T-cell (primary cell): ENCODE results near the gene C1orf116. TPM values are rescaled to one million over a fixed set of nuclear protein-coding genes. Genes with fewer than 3 reads are reported as not detected.

Experiments
- ATAC-seq, 4 experiments: fragments of 200-7000 bp in 3 of 4; fragments of 150-1000 bp in 1 of 4; cut with Tn5 transposase; replicated peaks in 1 of 4; 1 replicate in 3 of 4; 2 replicates in 1 of 4; pipeline ENCODE4 v1.10.0; 2021; ENCODE audit warnings: moderate library complexity in 3 of 4, mild to moderate bottlenecking in 2 of 4, moderate number of reproducible peaks in 1 of 4
- CTCF ChIA-PET, 2 donors: fragments of 300-600 bp; sonication (Branson Sonifier 250); formaldehyde crosslinking; loops; one replicate each; lab custom pipeline; 2022; ENCODE audit warnings: antibody characterized with exemption in 2 of 2; lab: Charles Lee
- POLR2A ChIA-PET, 2 donors: fragments of 300-600 bp; sonication (Branson Sonifier 250); formaldehyde crosslinking; loops; one replicate each; lab custom pipeline; 2022; ENCODE audit warnings: antibody characterized with exemption in 2 of 2; lab: Charles Lee
- DNase-seq, 35 experiments: peaks; one replicate each; pipeline versions ENCODE4 v3.0.0 to v3.0.0-alpha.2; 2013 to 2023
- H3K27ac ChIP-seq: one replicate; pipeline ENCODE4 v1.5.1; 2013; ENCODE audit warnings: low read length
- H3K27me3 ChIP-seq, 2 experiments: replicated peaks in 1 of 2; 1 replicate in 1 of 2; 2 replicates in 1 of 2; pipeline versions ENCODE4 v1.6.1 to v1.7.0; 2013; ENCODE audit warnings: low read length in 1 of 2, mixed read lengths in 1 of 2; ENCODE audit not compliant: control insufficient read depth in 2 of 2, insufficient read depth in 2 of 2; ENCODE audit errors: extremely low read depth in 1 of 2
- H3K36me3 ChIP-seq, 2 donors: 1 replicate in 1 of 2; 2 replicates in 1 of 2; pipeline versions ENCODE4 v1.6.1 to v1.7.0; 2013; ENCODE audit warnings: low read length in 1 of 2; ENCODE audit not compliant: control insufficient read depth in 2 of 2, insufficient read depth in 1 of 2; ENCODE audit errors: extremely low read depth in 1 of 2
- H3K4me1 ChIP-seq, 2 experiments: 1 replicate in 1 of 2; 2 replicates in 1 of 2; pipeline versions ENCODE4 v1.6.1 to v1.7.0; 2013; ENCODE audit warnings: low read length in 2 of 2, mixed read lengths in 1 of 2; ENCODE audit not compliant: insufficient read depth in 2 of 2, control insufficient read depth in 1 of 2; ENCODE audit errors: extremely low read depth in 1 of 2
- H3K4me3 ChIP-seq, 2 donors: 1 replicate in 1 of 2; 2 replicates in 1 of 2; pipeline versions ENCODE4 v1.5.1 to v1.7.0; 2013; ENCODE audit warnings: mild to moderate bottlenecking in 2 of 2, low read length in 1 of 2, moderate library complexity in 1 of 2; ENCODE audit not compliant: control insufficient read depth in 1 of 2; ENCODE audit errors: extremely low read depth in 1 of 2
- H3K9me3 ChIP-seq: 2 replicates; pipeline ENCODE4 v1.7.0; 2013
- H3K27ac Mint-ChIP-seq, 2 donors: one replicate each; pipeline ENCODE4 v1.8.0; 2020 to 2021; ENCODE audit warnings: mild to moderate bottlenecking in 2 of 2, mixed read lengths in 2 of 2
- H3K27me3 Mint-ChIP-seq, 2 donors: one replicate each; pipeline ENCODE4 v1.8.0; 2021 to 2022; ENCODE audit warnings: mixed read lengths in 2 of 2
- H3K36me3 Mint-ChIP-seq: one replicate; pipeline ENCODE4 v1.8.0; 2021; ENCODE audit warnings: mixed read lengths
- H3K4me1 Mint-ChIP-seq, 3 donors: one replicate each; pipeline ENCODE4 v1.8.0; 2020 to 2022; ENCODE audit warnings: mixed read lengths in 3 of 3, mild to moderate bottlenecking in 1 of 3
- H3K4me3 Mint-ChIP-seq, 3 donors: one replicate each; pipeline ENCODE4 v1.8.0; 2020 to 2022; ENCODE audit warnings: mild to moderate bottlenecking in 3 of 3, mixed read lengths in 3 of 3, moderate library complexity in 3 of 3
- H3K9me3 Mint-ChIP-seq, 3 donors: one replicate each; pipeline ENCODE4 v1.8.0; 2020 to 2022; ENCODE audit warnings: mixed read lengths in 3 of 3
- WGBS: methylation state at CpG from one replicate; pipeline ENCODE4 v1.1.5; 2013; ENCODE audit warnings: missing lambda C conversion rate; ENCODE audit not compliant: insufficient coverage; 5-methylcytosine and 5-hydroxymethylcytosine counted together
- total RNA-seq, 35 experiments: library from RNA in 6 of 35; stranded (reverse) in 6 of 35; fragments of 120-200 nt in 1 of 35; gene quantifications; one replicate each; pipeline versions ENCODE4 v1.2.1 to v1.2.4 and lab custom pipeline; 2013 to 2026

C1orf116 gene
- total RNA-seq, 5 donors from 2014 or later (not counting 1 experiment from before 2014, with no cell fraction given), result 0.08 to 0.29 (median 0.14) TPM

- H3K36me3 Mint-ChIP-seq, result peaks cover 6% of the 10 kb centered on the region
- CTCF ChIA-PET, result no interaction called here
Observed at GRCh38 chr1:207026104-207026534, 6.4 kb downstream of the C1orf116 start.

DNA sequence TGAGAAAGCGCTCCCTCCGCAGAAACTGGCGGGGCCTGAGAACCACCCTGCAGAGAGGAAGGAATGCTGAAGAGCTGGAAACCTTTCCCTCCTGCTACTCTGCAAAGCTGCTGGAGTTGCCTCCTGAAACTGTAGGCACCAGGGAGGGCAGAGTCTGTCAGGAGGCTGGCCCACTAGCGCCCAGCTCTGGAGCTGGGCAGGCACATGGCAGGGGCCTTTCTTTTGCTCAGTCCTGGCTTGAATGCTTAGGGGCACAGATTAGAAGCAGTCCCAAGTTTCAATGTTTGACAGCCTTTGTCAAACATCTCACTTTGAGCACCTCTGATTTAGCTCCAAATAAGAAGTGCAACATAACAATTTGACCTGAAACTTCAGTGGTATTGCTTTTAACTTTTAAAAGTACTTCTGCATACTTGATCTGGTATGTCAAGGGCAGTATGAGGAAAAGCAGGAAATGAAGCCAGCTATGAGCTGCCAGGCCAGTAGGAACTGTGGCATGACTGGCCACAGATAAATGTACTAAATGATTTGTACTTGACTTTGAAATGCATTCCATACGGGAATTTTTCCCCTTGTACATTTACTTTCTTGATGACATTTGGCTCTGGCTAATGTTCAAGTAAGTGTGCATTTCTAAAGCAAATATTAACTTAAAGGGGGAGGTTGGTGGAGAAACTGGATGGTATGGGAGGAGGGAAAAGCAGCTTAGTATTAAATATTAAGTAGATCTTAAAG, 7.2 kb downstream of the C1orf116 start:
- Histone ChIP-seq H3K27ac (no peak overlapping the region), H3K9me3 (no peaks in the 10 kb centered on the region), H3K36me3 (no peaks in the 10 kb centered on the region), H3K27me3 (peaks cover 0 to 30% of the 10 kb centered on the region in 2 experiments), H3K4me1 (no peaks in the 10 kb centered on the region), H3K4me3 (no peak overlapping the region)
- Mint-ChIP-seq H3K27me3 (peaks cover 18 to 34% of the 10 kb centered on the region in 2 donors), H3K36me3 (peaks cover 6% of the 10 kb centered on the region), H3K9me3 (no peaks in the 10 kb centered on the region), H3K4me1 (no peaks in the 10 kb centered on the region), H3K27ac (no peak overlapping the region), H3K4me3 (no peak overlapping the region)
- ChIA-PET CTCF (no interaction called here), POLR2A (interaction anchor here in 1 of 2 donors (0.6 kb wide), 1 partner anchor 326 kb away, joined by 3 read pairs; no protein-coding TSS in a partner anchor)
- WGBS, result 89% methylated on average over 1 of the region's 5 CpGs
- ATAC-seq (no peak), DNase-seq (no peak)

More at GRCh38 chr1:207026104-207026534, 6.4 kb downstream of the C1orf116 start:
- Histone ChIP-seq H3K36me3 (no peaks in the 10 kb centered on the region), H3K27me3 (peaks cover 0 to 33% of the 10 kb centered on the region in 2 experiments), H3K27ac (no peak overlapping the region), H3K4me1 (no peaks in the 10 kb centered on the region), H3K9me3 (no peaks in the 10 kb centered on the region), H3K4me3 (no peak overlapping the region)
- H3K9me3 Mint-ChIP-seq, result no peaks in the 10 kb centered on the region
- peaks cover 19 to 33% of the 10 kb centered on the region in 2 donors for H3K27me3 Mint-ChIP-seq
- ATAC-seq (no peak), DNase-seq (no peak)
- POLR2A ChIA-PET, result no interaction called here
- H3K4me3 Mint-ChIP-seq, result no peak overlapping the region
- H3K4me1 Mint-ChIP-seq, result no peaks in the 10 kb centered on the region
- whole genome bisulfite sequencing, result 94% methylated on average over 2 of the region's 4 CpGs
- no peak overlapping the region for H3K27ac Mint-ChIP-seq

GRCh38 chr1:207024202-207025145, 8.1 kb downstream of the C1orf116 start:
- H3K9me3 ChIP-seq, result no peaks in the 10 kb centered on the region
- H3K4me1 ChIP-seq, result no peaks in the 10 kb centered on the region
- Mint-ChIP-seq H3K27me3 (peaks cover 13 to 28% of the 10 kb centered on the region in 2 donors), H3K4me3 (no peak overlapping the region), H3K36me3 (peaks cover 6% of the 10 kb centered on the region), H3K9me3 (no peaks in the 10 kb centered on the region), H3K4me1 (no peaks in the 10 kb centered on the region), H3K27ac (no peak overlapping the region)
- no peaks in the 10 kb centered on the region for H3K36me3 ChIP-seq
- no peak overlapping the region for H3K27ac ChIP-seq
- 54% methylated on average over 7 of the region's 18 CpGs for WGBS
- CTCF ChIA-PET, result no interaction called here
- ATAC-seq (no peak), DNase-seq (no peak)
- H3K4me3 ChIP-seq, result no peak overlapping the region
- POLR2A ChIA-PET, result interaction anchor here in 1 of 2 donors (0.6 kb wide), 1 partner anchor 327 kb away, joined by 3 read pairs; no protein-coding TSS in a partner anchor
- H3K27me3 ChIP-seq, result peaks cover 0 to 30% of the 10 kb centered on the region in 2 experiments

- Mint-ChIP-seq H3K9me3 (no peaks in the 10 kb centered on the region), H3K4me3 (no peak overlapping the region), H3K27ac (no peak overlapping the region), H3K27me3 (peaks cover 9 to 30% of the 10 kb centered on the region in 2 donors), H3K4me1 (no peaks in the 10 kb centered on the region), H3K36me3 (peaks cover 6% of the 10 kb centered on the region)
- Histone ChIP-seq H3K27ac (no peak overlapping the region), H3K4me1 (no peaks in the 10 kb centered on the region), H3K4me3 (no peak overlapping the region), H3K36me3 (no peaks in the 10 kb centered on the region), H3K27me3 (peaks cover 0 to 31% of the 10 kb centered on the region in 2 experiments), H3K9me3 (no peaks in the 10 kb centered on the region)
- ChIA-PET CTCF (interaction anchor here in 1 of 2 donors (1.5 kb wide), 1 partner anchor 24 kb away, joined by 3 read pairs; no protein-coding TSS in a partner anchor), POLR2A (no interaction called here)
- DNase-seq (no peak), ATAC-seq (no peak)
- WGBS, result 88% methylated on average over 8 of the region's 8 CpGs
Observed at GRCh38 chr1:207022996-207023679, 9.4 kb downstream of the C1orf116 start.

DNA sequence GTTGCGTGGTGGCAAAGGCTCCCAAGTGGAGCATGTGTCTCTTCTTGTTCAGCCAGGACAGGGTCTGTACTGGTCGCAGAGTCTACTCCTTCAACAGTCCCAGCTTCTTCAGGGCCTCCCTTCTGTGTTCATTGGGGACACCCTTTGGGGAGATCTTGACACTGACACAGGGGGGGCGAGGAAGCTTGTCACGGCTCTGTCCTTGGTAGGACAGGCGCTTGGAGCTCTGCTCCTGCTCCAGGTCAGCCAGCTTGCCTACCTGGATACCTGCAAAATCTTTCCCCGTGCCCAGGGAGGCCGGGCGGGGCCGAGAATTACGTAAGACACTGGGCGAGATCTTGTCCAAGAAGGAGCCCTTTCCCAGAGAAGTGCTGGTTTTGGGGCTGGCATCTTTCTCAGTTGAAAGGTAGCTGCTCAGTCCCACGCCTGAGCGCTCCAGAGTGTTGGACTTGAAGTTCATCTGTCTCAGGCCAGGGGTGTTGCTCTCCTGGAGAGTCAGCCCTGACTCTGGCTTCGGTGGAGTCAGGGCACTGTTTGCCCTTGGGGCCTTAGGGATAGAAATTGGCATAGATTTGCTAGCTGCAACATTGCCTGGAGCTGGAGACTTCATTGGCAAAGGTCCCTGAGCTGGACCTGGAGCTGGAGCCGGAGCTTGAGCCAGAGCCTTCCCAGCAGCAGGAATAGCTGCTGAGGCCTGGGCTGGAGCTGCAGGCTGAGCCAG, 10.5 kb downstream of the C1orf116 start:
- WGBS, result 74% methylated on average over 15 of the region's 15 CpGs

More for the DNA sequence above, 10.5 kb downstream of the C1orf116 start:
- POLR2A ChIA-PET, result no interaction called here
- Histone ChIP-seq H3K27ac (no peak overlapping the region), H3K4me3 (no peak overlapping the region), H3K9me3 (no peaks in the 10 kb centered on the region), H3K36me3 (no peaks in the 10 kb centered on the region), H3K4me1 (no peaks in the 10 kb centered on the region), H3K27me3 (peaks cover 0 to 26% of the 10 kb centered on the region in 2 experiments)
- ATAC-seq (no peak), DNase-seq (no peak)
- Mint-ChIP-seq H3K36me3 (peaks cover 2% of the 10 kb centered on the region), H3K27ac (no peak overlapping the region), H3K4me1 (no peaks in the 10 kb centered on the region), H3K9me3 (no peaks in the 10 kb centered on the region), H3K27me3 (peaks cover 5 to 24% of the 10 kb centered on the region in 2 donors), H3K4me3 (no peak overlapping the region)
- CTCF ChIA-PET, result interaction anchor here (0.8 to 1.5 kb wide), 2 partner anchors 10 to 25 kb away, joined by 3 read pairs; partner anchors contain the start of gene C1orf116 (in 1 of the 2)
